IMR-90 (cell line): ENCODE measurements around the gene COL3A1. TPM values are rescaled to one million over a fixed set of nuclear protein-coding genes. Genes with fewer than 3 reads are reported as not detected.

Experiments
- ATAC-seq: fragments of 200-7000 bp; cut with Tn5 transposase; 2 replicates; pipeline ENCODE4 v1.9.1; 2020; ENCODE audit warnings: low read depth, mild to moderate bottlenecking, moderate library complexity
- BruUV-seq: library from RNA; stranded (reverse); fragments of 400-500 nt; replicated peaks from 2 replicates; lab custom pipeline; 2021; lab: Mats Ljungman, UMichigan
- CTCF ChIA-PET: fragments of 300-600 bp; formaldehyde crosslinking; extraction: SDS; loops from one replicate; lab custom pipeline; 2021; ENCODE audit warnings: antibody characterized with exemption; lab: Yijun Ruan, JAX
- POLR2A ChIA-PET: fragments of 300-600 bp; sonication (Branson Sonifier 250); formaldehyde crosslinking; loops from one replicate; lab custom pipeline; 2022; ENCODE audit warnings: antibody characterized with exemption; ENCODE audit not compliant: unreplicated experiment; lab: Charles Lee
- DNase-seq: peaks from one replicate; pipeline ENCODE4 v3.0.0; 2013
- H2AFZ ChIP-seq: replicated peaks from 2 replicates; pipeline ENCODE3; 2013; ENCODE audit warnings: low read length, mild to moderate bottlenecking; ENCODE audit not compliant: poor library complexity
- H2AK5ac ChIP-seq: 2 replicates; pipeline ENCODE4 v1.6.1; 2013; ENCODE audit warnings: low read depth, low read length, inconsistent platforms
- H2AK9ac ChIP-seq: replicated peaks from 2 replicates; pipeline ENCODE3; 2013; ENCODE audit warnings: mild to moderate bottlenecking, low read depth, low read length, moderate library complexity; ENCODE audit not compliant: poor library complexity
- H2BK120ac ChIP-seq: 2 replicates; pipeline ENCODE4 v1.6.1; 2013; ENCODE audit warnings: low read depth, low read length, inconsistent platforms
- H2BK15ac ChIP-seq: 3 replicates; pipeline ENCODE4 v1.6.1; 2013; ENCODE audit warnings: low read depth, low read length, inconsistent platforms
- H2BK20ac ChIP-seq: 2 replicates; pipeline ENCODE4 v1.6.1; 2013; ENCODE audit warnings: low read depth, mild to moderate bottlenecking, inconsistent platforms, low read length, moderate library complexity
- H2BK5ac ChIP-seq: 2 replicates; pipeline ENCODE4 v1.6.1; 2013; ENCODE audit warnings: mild to moderate bottlenecking, low read depth, low read length, inconsistent platforms; ENCODE audit not compliant: poor library complexity, severe bottlenecking
- H3K14ac ChIP-seq: replicated peaks from 2 replicates; pipeline ENCODE4 v1.6.1; 2013; ENCODE audit warnings: low read depth, low read length, inconsistent platforms
- H3K18ac ChIP-seq: 2 replicates; pipeline ENCODE4 v1.6.1; 2013; ENCODE audit warnings: low read depth, low read length, control low read depth
- H3K23ac ChIP-seq: 2 replicates; pipeline ENCODE4 v1.6.1; 2013; ENCODE audit warnings: low read depth, low read length, inconsistent platforms
- H3K27ac ChIP-seq: 2 replicates; pipeline ENCODE4 v1.5.1; 2013; ENCODE audit warnings: mild to moderate bottlenecking, control low read depth, low read length; ENCODE audit not compliant: insufficient read depth
- H3K27me3 ChIP-seq: 2 replicates; pipeline ENCODE4 v1.6.1; 2013; ENCODE audit warnings: low read length; ENCODE audit not compliant: control insufficient read depth, insufficient read depth
- H3K36me3 ChIP-seq: 2 replicates; pipeline ENCODE4 v1.6.1; 2013; ENCODE audit warnings: low read length, mixed read lengths; ENCODE audit not compliant: control insufficient read depth, insufficient read depth
- H3K4ac ChIP-seq: 2 replicates; pipeline ENCODE4 v1.6.1; 2013; ENCODE audit warnings: low read depth, low read length, inconsistent platforms
- H3K4me1 ChIP-seq: 2 replicates; pipeline ENCODE4 v1.6.1; 2013; ENCODE audit warnings: low read length, mixed read lengths; ENCODE audit not compliant: control insufficient read depth, insufficient read depth
- H3K4me2 ChIP-seq: 2 replicates; pipeline ENCODE4 v1.6.1; 2013; ENCODE audit warnings: low read depth, mild to moderate bottlenecking, control low read depth, low read length, moderate library complexity
- H3K4me3 ChIP-seq: 2 replicates; pipeline ENCODE4 v1.5.1; 2013; ENCODE audit warnings: low read depth, mild to moderate bottlenecking, control low read depth, low read length, moderate library complexity; ENCODE audit not compliant: insufficient read depth
- H3K56ac ChIP-seq: 2 replicates; pipeline ENCODE4 v1.6.1; 2013; ENCODE audit warnings: low read length, inconsistent platforms; ENCODE audit not compliant: insufficient read depth; ENCODE audit errors: extremely low read depth
- H3K79me1 ChIP-seq, 2 experiments: 2 replicates each; pipeline ENCODE4 v1.6.1; 2013; ENCODE audit warnings: low read length in 2 of 2, inconsistent platforms in 1 of 2, low read depth in 1 of 2
- H3K9ac ChIP-seq: 2 replicates; pipeline ENCODE4 v1.6.1; 2013; ENCODE audit warnings: low read depth, low read length, control low read depth
- H3K9me1 ChIP-seq: 2 replicates; pipeline ENCODE4 v1.6.1; 2013; ENCODE audit warnings: low read length, inconsistent platforms; ENCODE audit not compliant: insufficient read depth
- H3K9me3 ChIP-seq: 2 replicates; pipeline ENCODE4 v1.6.1; 2013; ENCODE audit warnings: low read length; ENCODE audit not compliant: control insufficient read depth, insufficient read depth
- H4K20me1 ChIP-seq: 2 replicates; pipeline ENCODE4 v1.6.1; 2013; ENCODE audit warnings: low read length, inconsistent platforms; ENCODE audit not compliant: insufficient read depth
- H4K5ac ChIP-seq: 2 replicates; pipeline ENCODE4 v1.6.1; 2013; ENCODE audit warnings: mild to moderate bottlenecking, low read depth, low read length, control low read depth
- H4K8ac ChIP-seq, 2 experiments: 2 replicates each; pipeline ENCODE4 v1.6.1; 2013; ENCODE audit warnings: low read depth in 2 of 2, low read length in 2 of 2, control low read depth in 1 of 2, inconsistent platforms in 1 of 2
- H4K91ac ChIP-seq: 2 replicates; pipeline ENCODE4 v1.6.1; 2013; ENCODE audit warnings: low read depth, low read length, inconsistent platforms; ENCODE audit not compliant: insufficient read depth
- BHLHE40 ChIP-seq: fragments of 150-350 bp; IDR thresholded peaks from 2 replicates; pipeline ENCODE4 v1.6.1; 2016; ENCODE audit warnings: mild to moderate bottlenecking, low read depth, low read length
- FOS ChIP-seq: fragments of 150-350 bp; IDR thresholded peaks from 2 replicates; pipeline ENCODE4 v1.6.1; 2016; ENCODE audit warnings: low read depth, low read length
- WGBS, 2 experiments: methylation state at CpG; one replicate each; pipeline versions ENCODE4 v1.1.5 to v1.1.7; 2013; ENCODE audit warnings: missing lambda C conversion rate in 2 of 2; ENCODE audit not compliant: insufficient read length in 1 of 2; ENCODE audit errors: extremely low coverage in 2 of 2; 5-methylcytosine and 5-hydroxymethylcytosine counted together
- dilution Hi-C: fragments of 300-500 bp; cut with HindIII; formaldehyde crosslinking; loops from one replicate; pipeline ENCODE4 v1.14.3; 2018; ENCODE audit warnings: low sequenced_read_pairs; ENCODE audit not compliant: unreplicated experiment
- in situ Hi-C: fragments of 300-500 bp; cut with MboI; formaldehyde crosslinking; loops from 3 replicates; pipeline ENCODE4 v1.14.3; 2019; ENCODE audit warnings: low sequenced_read_pairs, inconsistent platforms, mixed read lengths
- intact Hi-C: fragments of 100-400 bp; cut with micrococcal nuclease; formaldehyde crosslinking; loops from 2 replicates; pipeline ENCODE4 v1.10.0; 2022
- polyA plus RNA-seq, 3 experiments: library from polyadenylated mRNA; depleted of rRNA; stranded (reverse); fragments of >200 nt; gene quantifications; 2 replicates each; pipeline ENCODE4 v1.2.3, GENCODE V29; 2012; ENCODE audit warnings: low replicate concordance in 1 of 3
- total RNA-seq: library from RNA; depleted of rRNA; stranded (reverse); fragments of >200 nt; gene quantifications from 2 replicates; pipeline ENCODE4 v1.2.3, GENCODE V29; 2012

COL3A1 gene
- total and polyA plus RNA-seq, 2 of the 4 experiments (the other 2 are of a cell fraction) = 402 to 408 TPM

DNA sequence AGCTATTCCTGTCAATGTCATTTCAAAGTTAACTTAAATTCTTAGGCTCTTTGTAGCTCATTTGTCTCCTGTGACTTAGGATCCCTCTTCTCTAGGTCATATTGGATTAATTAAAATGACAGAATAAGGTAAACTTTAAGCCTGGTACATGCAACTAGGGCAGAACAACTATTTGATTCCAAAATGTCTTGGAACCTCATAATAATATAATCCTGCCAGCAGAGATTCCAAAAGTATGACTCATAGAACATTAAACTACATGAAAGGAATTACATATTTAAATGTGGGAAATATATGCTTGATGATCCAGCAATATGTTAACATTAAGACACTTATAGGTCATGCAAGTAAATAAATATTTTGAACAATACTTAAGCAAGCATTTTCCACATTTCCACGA, 63.3 kb downstream of the COL3A1 start:
- no peak overlapping the region for H3K27ac ChIP-seq
- no TSS peak for BruUV-seq

More for the DNA sequence above, 63.3 kb downstream of the COL3A1 start:
- Histone ChIP-seq H2AK9ac (no peak overlapping the region), H4K20me1 (no peaks in the 10 kb centered on the region), H3K23ac (no peak overlapping the region), H3K4ac (no peak overlapping the region), H3K9me1 (0 out of 2 replicates have a peak, but pooled peaks cover 3% of the 10 kb centered on the region), H2BK20ac (no peak overlapping the region), H3K14ac (no peak overlapping the region), H2BK15ac (no peak overlapping the region), H2BK5ac (peak overlapping the region; percentile 63), H2AK5ac (no peak overlapping the region), H3K18ac (no peak overlapping the region), H3K4me3 (no peak overlapping the region), H3K9ac (no peak overlapping the region), H4K8ac (no peak overlapping the region), H2AFZ (no peak overlapping the region), H3K9me3 (peaks cover 3% of the 10 kb centered on the region; the same call in 1 of the 2 replicates), H3K56ac (no peak overlapping the region), H4K91ac (no peak overlapping the region), H3K79me1 (peaks cover 21 to 22% of the 10 kb centered on the region in 2 experiments), H3K36me3 (peaks cover 63% of the 10 kb centered on the region), H3K4me1 (no peaks in the 10 kb centered on the region), H4K5ac (no peak overlapping the region), H3K4me2 (no peak overlapping the region), H2BK120ac (no peak overlapping the region), H3K27me3 (no peaks in the 10 kb centered on the region)
- ATAC-seq (peak; percentile 61), DNase-seq (peak; percentile 59)
- dilution Hi-C loops = no loop called here
- intact Hi-C loops = no loop called here
- CTCF ChIA-PET = no interaction called here
- POLR2A ChIA-PET = no interaction called here
- no peak for TF ChIP-seq BHLHE40
- peak; percentile 48; the same call in 1 of the 2 replicates for TF ChIP-seq FOS
- no CpG with 5 or more reads among the region's 1 CpG for WGBS, 2 experiments
- in situ Hi-C loops = no loop called here
